Measurements from ENCODE around the gene TRIM17.

The TRIM17 gene

GRCh38 chr1:228391411-228392020 is 25.1 kb downstream of the TRIM17 start:
- DNase-seq (ENCODE audit: insufficient read length, low spot score) (no peak), FAIRE-seq (no peak)

GRCh38 chr1:228390649-228391048 is 26.0 kb downstream of the TRIM17 start:
- FAIRE-seq, result no peak
- DNase-seq (ENCODE audit: insufficient read length, low spot score), result no peak

DNA sequence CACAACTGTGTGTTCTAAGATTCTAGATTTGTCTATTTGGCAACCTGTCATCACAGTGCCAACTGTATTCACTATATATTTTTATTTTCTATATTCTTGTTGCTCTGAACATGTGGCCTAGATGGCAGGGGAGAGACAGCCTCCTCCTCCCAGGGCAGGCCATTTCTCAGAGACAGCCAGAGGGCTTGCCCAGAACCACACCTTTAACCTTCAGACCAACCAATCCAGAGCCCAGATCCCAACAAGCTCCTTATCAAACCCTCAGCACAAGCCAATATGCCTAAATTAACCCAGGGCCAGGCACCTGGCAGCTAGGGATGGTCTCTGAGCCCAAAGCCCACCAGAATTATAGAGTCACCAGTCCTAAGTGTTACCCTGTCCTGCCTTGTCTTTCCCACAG is 29.3 kb downstream of the TRIM17 start:
- DNase-seq (ENCODE audit: insufficient read length, low spot score), result no peak
- FAIRE-seq, result no peak

DNA sequence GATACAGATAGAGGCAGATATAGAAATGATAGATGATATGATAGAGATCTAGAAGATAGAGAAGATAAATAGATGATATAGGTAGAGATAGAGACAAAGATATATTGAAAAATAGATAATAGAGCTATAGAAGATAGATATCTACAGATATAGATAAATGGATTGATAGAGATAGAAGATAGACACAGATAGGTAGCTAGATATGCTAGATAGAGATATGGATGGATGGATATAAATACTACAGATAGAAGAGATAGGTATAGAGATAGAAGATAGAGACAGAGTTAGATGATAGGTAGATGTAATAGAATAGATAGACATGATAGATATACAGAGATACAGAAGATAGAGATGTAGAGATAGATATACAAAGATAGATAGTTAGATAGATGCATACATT is 31.4 kb downstream of the TRIM17 start:
- DNase-seq (ENCODE audit: insufficient read length, low spot score) (no peak), FAIRE-seq (no peak)

DNA sequence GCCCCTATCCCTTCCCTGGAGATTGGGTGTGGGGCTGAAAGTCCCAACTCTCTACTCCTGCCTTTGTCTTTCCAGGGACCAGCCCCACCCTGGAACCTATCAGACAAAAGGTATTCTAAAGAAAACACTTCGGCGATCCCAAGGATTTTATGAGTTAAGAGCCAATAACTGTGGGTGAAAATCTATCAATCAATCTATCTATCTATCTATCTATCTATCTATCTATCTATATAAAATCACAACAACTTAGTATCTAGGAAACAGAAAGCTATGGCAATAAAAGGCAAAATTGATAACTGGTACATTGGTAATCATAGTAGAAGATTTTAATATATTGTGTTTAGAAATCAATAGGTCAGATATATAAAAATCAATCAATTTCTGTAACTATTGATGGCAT is 32.9 kb downstream of the TRIM17 start:
- DNase-seq (ENCODE audit: insufficient read length, low spot score), result no peak
- FAIRE-seq, result no peak

DNA sequence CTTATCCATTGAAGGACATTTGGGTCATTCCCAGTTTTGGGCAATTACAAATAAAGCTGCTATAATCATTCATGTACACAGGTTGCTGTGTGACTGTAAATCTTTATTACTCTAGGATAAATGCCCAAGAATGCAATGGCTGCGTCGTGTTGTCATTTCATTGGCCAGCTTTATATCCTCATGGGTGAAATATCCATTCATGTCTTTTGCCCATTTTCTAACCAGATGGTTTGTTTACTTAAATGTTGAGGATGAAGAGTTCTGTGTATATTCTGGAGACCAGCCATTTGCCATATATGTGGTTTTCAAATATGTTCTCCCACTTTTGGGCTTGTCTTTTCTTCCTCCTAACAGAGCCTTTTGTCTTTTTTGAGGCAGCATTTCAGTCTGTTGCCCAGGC is 35.3 kb downstream of the TRIM17 start:
- no peak for DNase-seq (ENCODE audit: insufficient read length, low spot score)

DNA sequence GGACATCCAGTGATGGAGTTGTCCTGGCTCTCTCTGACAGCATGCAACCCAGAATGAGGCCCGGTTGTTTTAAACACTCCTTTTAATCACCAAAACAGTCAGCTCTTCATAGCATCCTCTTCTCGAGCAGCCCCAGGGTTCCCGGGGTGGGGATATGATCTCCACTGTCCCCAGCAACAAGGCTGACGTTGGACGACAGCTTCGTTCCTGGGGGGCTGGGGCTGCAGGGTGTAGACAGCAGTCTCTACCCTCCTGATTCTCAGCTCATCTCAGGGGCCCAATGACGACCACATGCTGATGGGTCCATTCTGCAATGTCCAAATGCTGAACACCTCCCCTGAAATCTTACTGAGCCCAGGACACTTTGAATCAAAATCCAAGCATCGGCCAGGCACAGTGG is 37.0 kb downstream of the TRIM17 start:
- FAIRE-seq, result no peak
- no peak for DNase-seq (ENCODE audit: insufficient read length, low spot score)

More for the DNA sequence above, 35.3 kb downstream of the TRIM17 start:
- no peak for FAIRE-seq

GRCh38 chr1:228378873-228379460 is 37.7 kb downstream of the TRIM17 start:
- no peak for FAIRE-seq
- DNase-seq (ENCODE audit: insufficient read length, low spot score), result no peak

GRCh38 chr1:228378090-228378872 is 38.4 kb downstream of the TRIM17 start:
- FAIRE-seq (no peak), DNase-seq (ENCODE audit: insufficient read length, low spot score) (peak; percentile 53)

DNA sequence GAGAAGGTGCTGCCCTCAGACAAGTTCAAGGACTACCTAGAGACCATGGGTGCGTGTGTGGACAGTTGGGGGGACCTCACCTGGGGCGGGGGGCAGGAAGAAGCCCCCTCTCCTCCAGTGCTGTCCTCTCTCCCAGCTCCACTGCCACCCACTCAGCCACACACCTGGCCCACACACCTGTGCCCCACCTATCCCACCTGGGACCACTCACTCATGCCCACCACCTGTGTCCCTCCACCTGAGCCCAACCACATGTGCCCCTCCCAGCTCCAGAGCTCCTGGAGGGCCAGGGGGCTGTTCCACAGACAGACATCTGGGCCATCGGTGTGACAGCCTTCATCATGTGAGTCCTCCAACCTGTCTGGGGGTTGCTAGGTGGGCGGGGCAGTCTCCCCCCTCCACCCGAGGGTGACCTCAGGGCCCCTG is 39.0 kb downstream of the TRIM17 start:
- peak; percentile 13 for FAIRE-seq

GRCh38 chr1:228376651-228377631 is 39.7 kb downstream of the TRIM17 start:
- FAIRE-seq, result no peak
- DNase-seq (ENCODE audit: insufficient read length, low spot score), result no peak

More for the DNA sequence above, 39.0 kb downstream of the TRIM17 start:
- no peak for DNase-seq (ENCODE audit: insufficient read length, low spot score)

DNA sequence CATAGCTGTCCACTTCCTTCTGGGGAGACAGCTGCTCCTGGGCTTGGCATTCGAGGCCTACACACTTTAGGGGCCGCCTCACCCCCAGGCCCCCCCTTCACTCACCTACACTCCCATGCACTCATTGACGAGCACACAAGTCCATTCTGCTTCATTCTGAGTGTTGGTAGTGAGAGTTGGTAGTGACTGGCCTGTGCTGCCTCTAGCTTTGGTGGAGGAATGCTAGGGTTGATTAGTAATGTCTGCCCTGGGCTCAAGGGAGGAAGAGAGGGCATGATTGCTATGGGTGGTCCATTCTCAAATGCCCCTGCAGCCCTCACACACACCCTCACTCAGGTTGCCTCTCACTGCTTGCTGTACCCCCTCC is 40.4 kb downstream of the TRIM17 start:
- DNase-seq (ENCODE audit: insufficient read length, low spot score), result no peak
- no peak for FAIRE-seq

- no peak for DNase-seq (ENCODE audit: insufficient read length, low spot score)
- FAIRE-seq, result no peak
Measured at GRCh38 chr1:228375578-228376261, 40.9 kb downstream of the TRIM17 start.

- DNase-seq (ENCODE audit: insufficient read length, low spot score) (no peak), FAIRE-seq (no peak)
Measured at GRCh38 chr1:228374711-228375577, 41.7 kb downstream of the TRIM17 start.

DNA sequence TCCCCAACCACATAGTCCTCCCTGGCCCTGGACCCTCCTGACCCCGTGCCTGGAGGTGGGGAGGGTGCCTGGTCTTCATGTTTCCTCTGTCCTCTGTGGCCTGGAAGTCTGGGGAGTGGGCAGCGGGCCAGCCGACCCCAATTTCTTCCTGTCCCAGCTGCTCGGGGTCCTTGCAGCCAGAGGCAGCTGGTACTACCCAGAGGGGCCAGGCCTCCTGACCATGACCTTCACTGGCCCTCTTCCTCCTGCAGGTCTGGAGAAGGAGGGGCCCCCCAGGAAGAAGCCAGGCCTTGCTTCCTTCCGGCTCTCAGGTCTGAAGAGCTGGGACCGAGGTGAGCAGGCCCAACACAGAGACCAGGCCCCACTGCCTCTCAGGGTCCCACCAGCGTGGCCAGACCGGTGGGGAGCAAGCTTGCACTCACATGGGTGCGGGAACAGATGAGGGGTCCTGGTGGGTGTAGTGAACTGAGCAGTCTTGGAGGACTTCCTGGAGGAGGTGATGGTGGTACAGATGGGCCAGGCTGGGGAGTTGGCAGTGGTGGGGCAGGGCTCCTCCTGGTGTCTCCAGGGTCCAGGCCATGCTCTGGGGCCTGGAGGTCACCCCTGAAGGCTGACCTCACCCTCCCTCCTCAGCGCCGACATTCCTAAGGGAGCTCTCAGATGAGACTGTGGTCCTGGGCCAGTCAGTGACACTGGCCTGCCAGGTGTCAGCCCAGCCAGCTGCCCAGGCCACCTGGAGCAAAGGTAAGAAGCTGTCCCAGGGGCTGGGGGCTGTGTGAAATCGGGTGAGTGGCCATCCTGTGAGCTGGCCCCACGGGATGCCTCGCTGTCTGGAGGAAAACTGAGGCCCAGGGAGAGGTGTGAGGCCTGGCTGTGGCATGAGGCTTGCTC is 42.7 kb downstream of the TRIM17 start:
- FAIRE-seq, result no peak
- no peak for DNase-seq (ENCODE audit: insufficient read length, low spot score)

DNA sequence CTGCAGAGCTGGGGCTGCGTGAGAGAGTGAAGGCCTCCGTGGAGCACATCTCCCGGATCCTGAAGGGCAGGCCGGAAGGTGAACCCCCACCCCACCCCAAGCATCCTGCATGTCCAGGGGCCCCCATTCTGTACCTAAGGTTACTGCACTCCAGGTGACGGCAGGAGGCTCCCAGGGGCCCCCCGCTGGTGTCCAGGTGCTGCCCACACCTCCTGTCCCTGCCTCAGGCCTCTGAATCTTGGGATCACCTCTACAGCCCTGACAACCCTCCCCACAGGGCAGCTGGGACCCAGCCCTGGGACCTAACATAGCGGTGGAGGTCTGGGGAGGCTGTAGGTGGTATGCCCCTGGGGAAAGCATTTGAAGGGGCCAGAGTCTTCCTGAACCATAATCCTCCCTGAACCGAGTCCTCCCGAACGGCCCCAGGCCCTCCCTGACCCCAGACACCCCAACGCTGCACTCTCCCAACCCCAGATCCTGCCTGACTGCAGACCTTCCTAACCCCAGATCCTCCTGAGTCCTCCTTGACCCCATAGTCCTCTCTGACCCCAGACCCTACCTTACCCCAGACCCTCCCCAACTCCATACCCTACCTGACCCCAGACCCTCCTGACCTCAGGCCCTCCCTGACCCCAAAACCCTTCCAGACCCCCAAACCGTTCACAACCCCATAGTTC is 43.5 kb downstream of the TRIM17 start:
- FAIRE-seq, result no peak
- DNase-seq (ENCODE audit: insufficient read length, low spot score), result no peak

GRCh38 chr1:228372183-228373003 is 44.3 kb downstream of the TRIM17 start:
- FAIRE-seq (no peak), DNase-seq (ENCODE audit: insufficient read length, low spot score) (no peak)
